HG03135 (cell line): ENCODE measurements around the gene GLB1L.

ENCODE experiments used
- ATAC-seq: cut with Tn5 transposase; IDR thresholded peaks from one replicate; pipeline ENCODE4 v1.9.1; 2021; ENCODE audit warnings: mild to moderate bottlenecking, moderate library complexity; ENCODE audit not compliant: unreplicated experiment

Gene GLB1L

GRCh38 chr2:219253753-219254589 is 8.7 kb upstream of the GLB1L start, which contains the start of gene TUBA4A:
Gene TUBA4A (minus strand): TSS chr2:219253918. CDS start chr2:219253858, 60 bp downstream.
- peak; percentile 56 for ATAC-seq

DNA sequence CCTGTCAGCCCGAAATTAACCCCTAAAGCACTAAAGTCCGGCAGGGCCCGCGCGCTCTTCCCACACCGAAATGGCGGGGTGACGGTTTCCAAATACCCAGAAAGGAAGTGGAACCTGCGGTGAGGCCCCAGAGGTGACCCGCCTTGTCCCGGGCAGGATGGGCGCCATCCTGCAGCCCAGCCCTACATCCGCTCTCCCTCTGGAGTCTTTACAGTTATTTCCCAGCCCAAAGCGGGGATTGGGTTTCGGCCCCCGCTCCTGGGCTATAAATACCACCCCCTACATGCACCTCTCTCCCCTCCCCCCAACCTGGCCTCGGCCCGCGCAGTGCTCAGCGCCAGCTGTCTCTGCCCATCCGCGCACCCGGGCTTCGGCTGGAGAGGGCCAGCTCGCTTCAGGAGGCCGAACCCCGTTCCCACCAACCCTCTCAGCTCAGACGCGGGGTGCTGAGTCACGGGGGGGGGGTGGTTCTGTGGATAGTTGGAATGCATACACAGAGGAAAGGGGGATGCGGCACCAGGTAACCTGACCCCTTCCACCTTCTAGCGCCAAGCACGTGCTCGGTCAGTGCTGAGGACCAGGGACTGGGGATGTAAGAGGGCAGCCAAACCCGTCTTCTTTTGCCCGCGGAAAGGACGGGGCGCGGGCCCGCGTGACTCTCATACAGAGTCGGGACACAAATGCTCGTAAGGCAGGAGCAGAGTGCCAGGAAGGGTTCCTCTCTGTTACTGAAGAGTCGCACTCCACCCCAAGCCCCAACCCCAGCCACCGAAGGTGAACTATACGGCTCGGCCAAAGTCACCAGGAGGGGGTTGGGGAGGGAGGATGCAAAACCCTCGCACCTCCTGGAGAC is 7.9 kb upstream of the GLB1L start, which contains the start of gene TUBA4B:
Gene TUBA4B (plus strand): TSS at position 344 of the 853 bp plus-strand sequence. CDS start 165 bp downstream, at position 509.
- ATAC-seq: peak; percentile 13

GRCh38 chr2:219252570-219252899 is 7.3 kb upstream of the GLB1L start:
- ATAC-seq: no peak

DNA sequence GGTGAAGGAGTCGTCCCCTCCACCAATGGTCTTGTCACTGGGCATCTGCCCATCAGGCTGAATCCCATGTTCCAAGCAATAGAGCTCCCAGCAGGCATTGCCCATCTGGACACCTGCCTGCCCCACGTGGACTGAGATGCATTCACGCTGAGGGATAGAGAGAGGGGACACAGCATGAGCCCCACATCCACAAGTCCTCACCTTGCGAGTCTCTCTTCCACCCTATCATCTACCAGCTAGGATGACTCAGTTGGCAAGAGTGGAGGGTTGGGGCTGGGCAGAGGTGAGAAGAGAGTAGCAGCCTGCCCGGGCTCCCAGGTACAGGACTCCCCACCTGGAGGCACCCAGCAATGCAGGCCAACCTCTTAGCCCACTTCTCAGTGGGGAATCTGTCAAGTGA is 6.8 kb upstream of the GLB1L start:
- no peak for ATAC-seq

DNA sequence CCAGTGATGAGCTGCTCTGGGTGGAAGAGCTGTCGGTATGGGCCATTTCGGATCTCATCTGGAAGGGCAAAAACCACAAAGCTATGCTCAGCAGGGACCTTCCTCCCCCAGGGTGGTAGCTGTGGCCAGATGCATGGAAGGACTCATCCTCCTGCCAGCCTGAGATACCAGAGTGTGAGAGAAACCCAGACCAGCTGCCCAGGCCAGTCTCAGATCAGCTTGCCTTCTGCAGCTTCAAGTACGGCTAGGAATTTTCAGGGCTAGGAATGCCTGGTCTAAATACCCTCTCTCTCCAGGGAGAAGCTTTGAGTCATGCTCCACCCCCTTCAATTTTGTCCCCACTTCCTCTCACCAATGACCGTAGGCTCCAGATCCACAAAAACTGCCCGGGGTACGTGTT is 6.4 kb upstream of the GLB1L start:
- no peak for ATAC-seq

DNA sequence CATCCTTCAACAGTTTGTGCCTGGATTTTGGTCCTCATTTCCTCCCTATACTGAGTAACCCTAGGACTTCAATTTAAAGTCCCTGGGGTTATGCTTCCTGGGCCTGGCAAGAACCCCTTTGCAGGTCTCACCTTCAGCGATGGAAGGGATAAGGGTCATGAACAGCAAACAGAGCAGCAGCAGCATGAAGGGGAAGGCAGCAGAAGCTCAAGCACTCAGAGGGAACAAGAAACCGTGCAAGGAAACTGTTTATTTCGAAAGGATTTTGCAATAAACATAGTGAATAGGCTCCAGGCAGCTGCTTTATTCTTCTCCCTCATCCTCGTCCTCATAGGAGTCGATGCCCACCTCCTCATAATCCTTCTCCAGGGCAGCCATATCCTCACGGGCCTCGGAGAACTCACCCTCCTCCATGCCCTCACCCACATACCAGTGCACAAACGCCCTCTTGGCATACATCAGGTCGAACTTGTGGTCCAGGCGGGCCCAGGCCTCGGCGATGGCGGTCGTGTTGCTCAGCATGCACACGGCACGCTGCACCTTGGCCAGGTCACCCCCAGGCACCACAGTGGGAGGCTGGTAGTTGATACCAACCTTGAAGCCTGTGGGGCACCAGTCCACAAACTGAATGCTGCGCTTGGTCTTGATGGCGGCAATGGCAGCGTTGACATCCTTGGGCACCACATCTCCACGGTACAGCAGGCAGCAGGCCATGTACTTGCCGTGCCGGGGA is 5.0 kb upstream of the GLB1L start:
- no peak for ATAC-seq

- ATAC-seq: peak; percentile 42
Measured at GRCh38 chr2:219249203-219249980, 4.1 kb upstream of the GLB1L start.

DNA sequence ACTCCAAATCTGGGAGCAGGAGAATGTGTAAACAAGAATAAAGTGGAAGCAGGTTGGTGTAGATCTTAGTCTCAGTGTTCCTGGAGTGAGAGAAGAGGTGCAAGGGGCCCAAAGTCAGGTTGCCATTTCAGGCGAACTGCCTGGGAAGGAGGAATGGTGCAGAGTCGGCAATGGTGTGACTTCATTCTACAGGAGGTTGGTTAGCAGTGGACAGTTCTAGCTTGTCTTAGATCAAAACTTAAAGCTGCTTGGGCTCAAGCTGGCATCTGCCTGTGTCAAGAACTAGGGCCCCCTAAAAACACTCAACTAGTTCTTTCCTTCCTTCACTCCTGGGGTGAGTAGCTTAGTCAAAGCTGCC is 3.6 kb upstream of the GLB1L start:
- ATAC-seq: no peak

DNA sequence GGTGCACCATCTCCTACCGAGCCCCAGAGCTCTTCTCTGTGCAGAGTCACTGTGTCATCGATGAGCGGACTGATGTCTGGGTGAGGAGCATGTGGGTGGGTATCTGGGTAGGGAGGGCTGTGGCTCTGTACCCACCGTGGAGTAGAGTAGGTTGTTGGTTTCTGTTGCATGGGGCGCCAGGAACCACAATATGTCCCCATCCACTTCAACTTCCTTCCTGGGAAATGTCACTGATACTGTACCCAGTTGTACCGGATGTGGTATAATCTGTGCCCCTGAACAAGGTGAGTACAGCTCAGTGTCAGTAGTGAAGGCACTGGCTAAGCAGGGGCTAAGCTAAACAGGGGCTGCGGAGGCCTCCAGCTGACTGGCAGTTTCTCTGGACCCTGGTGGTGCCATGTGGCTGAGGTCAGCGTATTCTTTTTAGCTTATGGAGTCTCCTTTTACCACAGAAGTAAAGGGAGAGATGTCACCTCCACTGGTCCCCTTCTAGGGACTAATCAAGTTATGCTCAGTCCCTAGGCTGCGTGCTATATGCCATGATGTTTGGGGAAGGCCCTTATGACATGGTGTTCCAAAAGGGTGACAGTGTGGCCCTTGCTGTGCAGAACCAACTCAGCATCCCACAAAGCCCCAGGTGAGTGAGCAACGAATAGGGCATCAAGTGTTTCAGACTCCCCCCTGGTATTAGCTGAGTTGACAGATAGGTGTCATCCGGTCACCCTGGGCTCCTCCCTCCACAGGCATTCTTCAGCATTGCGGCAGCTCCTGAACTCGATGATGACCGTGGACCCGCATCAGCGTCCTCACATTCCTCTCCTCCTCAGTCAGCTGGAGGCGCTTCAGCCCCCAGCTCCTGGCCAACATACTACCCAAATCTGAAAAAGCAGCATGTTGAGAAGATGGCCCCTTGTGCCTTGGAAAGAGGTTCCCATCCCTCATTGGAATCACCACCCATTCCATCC is 2.7 kb upstream of the GLB1L start:
- no peak for ATAC-seq

DNA sequence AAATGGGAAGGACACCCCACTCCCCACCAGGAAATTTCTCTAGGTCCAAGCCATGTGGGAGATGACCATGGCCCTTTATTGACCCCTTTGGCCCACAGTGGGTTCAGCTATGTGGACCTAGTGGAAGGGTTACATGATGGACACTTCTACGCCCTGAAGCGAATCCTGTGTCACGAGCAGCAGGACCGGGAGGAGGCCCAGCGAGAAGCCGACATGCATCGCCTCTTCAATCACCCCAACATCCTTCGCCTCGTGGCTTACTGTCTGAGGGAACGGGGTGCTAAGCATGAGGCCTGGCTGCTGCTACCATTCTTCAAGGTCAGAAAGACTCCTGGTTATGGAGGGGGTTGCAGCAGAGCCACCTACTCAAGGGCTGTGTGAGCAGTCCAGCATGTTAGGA is 1.3 kb upstream of the GLB1L start:
- ATAC-seq: no peak

GRCh38 chr2:219245899-219246230 is 621 bp upstream of the GLB1L start:
- no peak for ATAC-seq

DNA sequence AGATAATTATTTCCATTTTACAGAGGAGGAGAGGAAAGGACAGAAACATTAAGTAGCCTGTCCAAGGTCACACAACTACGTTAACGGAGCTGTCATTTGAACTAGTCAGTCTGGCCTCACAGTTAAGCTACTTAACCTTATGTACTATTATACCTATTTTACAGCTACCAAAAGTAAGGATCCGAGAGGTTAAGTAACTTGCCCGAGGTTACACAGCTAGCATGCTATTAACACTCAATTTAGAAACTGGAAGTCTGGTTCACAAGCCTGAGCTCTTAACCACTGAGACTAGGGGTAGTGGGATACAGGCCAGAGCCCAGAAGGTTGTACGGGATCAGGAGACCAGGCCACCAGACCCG is 476 bp downstream of the GLB1L start:
- ATAC-seq: no peak

- no peak for ATAC-seq
Measured at GRCh38 chr2:219243291-219243761, 1.9 kb downstream of the GLB1L start.

GRCh38 chr2:219234331-219234730 is 10.9 kb downstream of the GLB1L start:
- ATAC-seq: no peak

DNA sequence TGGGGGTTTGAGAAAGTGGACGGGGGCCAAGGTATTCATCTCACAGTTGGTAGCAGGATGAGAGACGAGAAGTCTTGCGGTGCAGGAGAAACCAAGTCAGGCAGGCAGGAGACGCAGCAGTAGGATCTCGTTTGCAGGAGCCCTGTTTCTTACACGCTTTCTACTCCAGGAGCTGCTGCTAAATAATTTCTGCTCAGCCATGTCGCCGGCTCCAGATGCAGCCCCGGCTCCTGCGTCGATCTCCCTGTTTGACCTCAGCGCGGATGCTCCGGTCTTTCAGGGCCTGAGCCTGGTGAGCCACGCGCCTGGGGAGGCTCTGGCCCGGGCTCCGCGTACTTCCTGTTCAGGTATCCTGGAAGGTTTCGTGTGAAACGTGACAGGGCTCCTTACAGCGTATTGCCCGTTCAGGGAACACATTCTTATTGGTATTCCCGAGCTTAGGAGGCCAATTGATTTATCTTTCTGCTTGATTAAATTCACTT is 15.1 kb downstream of the GLB1L start:
- ATAC-seq: no peak

DNA sequence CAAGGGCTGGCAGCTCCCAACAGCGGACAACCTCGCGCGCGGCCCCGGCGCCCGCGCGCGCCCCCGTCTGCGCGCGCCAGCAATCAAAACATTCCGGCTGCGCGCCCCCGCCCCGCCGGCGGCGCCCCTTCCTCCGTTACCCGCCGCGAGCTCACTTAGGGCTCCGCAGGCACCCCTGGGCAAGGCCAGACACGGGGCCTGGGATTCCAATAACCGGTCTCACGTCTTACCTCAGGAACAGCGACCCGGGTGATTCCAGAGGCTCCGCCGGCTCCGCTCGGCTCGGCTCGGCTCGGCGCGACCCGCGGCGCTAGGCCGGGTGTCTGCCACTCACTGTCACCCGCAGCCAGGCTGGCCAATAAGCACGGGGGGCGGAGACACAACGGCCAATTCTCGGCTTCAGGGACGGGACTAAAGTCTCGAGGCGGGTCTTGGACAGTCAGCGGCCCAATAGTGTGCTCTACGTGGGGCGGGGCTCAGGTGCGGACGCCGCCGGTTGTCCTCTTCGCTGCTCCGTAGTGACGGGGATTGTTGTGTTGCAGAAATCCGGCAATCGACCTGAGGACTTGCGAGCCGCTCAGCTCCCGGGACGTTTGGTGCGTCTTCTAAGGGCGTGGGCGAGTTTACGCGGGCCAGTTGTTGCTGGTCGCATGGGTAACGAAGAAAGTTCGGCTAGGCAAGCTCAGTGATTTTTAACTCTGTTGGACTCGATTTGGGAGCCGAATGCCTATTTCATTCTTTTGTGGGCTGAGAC is 15.8 kb downstream of the GLB1L start, which contains the start of the genes ANKZF1 and ATG9A:
Gene ANKZF1 (plus strand): TSS at position 502 of the 754 bp plus-strand sequence. CDS start 452 bp downstream, outside the sequence.
Gene ATG9A (minus strand): TSS at position 332 of the 754 bp plus-strand sequence. CDS start 1,612 bp downstream, outside the sequence.
- ATAC-seq: peak; percentile 98

DNA sequence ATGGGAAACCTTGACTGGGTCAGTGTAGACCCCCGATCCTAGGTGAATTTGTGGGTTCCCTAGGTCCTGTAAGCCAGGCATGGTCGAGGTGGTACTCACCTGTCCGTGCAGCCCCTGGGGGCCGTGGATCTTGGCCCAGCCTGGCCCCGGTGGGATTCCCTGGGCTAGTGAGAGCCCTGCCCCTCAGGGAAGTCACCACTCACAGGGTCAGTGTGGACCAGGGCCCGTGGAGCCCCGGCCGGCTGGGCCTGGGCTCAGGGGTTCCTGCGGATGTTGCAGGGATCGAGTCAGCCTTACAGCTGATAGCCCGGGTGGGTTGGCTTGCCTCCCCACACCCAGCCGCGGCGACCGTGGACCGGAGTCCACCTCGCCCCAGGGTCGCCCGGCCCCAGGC is 16.3 kb downstream of the GLB1L start:
- peak; percentile 5 for ATAC-seq
